Body of pancreas (tissue), 4 donors: ENCODE results near the gene ADAMTS17.

Experiments used
- POLR2A ChIP-seq, 3 donors: fragments of 450-650 bp; IDR thresholded peaks; one replicate each; pipeline ENCODE4 v1.6.1; 2016; ENCODE audit warnings: antibody characterized with exemption in 3 of 3, mild to moderate bottlenecking in 2 of 3
- TF ChIP-seq, protein P1 (sequence below), 7 experiments: fragments of 450-650 bp in 4 of 7; fragments of 200-600 bp in 3 of 7; sonication (generic) in 3 of 7; IDR thresholded peaks; one replicate each; pipeline ENCODE4 v1.5.1; 2016 to 2019; ENCODE audit warnings: antibody characterized with exemption in 7 of 7

DNA sequence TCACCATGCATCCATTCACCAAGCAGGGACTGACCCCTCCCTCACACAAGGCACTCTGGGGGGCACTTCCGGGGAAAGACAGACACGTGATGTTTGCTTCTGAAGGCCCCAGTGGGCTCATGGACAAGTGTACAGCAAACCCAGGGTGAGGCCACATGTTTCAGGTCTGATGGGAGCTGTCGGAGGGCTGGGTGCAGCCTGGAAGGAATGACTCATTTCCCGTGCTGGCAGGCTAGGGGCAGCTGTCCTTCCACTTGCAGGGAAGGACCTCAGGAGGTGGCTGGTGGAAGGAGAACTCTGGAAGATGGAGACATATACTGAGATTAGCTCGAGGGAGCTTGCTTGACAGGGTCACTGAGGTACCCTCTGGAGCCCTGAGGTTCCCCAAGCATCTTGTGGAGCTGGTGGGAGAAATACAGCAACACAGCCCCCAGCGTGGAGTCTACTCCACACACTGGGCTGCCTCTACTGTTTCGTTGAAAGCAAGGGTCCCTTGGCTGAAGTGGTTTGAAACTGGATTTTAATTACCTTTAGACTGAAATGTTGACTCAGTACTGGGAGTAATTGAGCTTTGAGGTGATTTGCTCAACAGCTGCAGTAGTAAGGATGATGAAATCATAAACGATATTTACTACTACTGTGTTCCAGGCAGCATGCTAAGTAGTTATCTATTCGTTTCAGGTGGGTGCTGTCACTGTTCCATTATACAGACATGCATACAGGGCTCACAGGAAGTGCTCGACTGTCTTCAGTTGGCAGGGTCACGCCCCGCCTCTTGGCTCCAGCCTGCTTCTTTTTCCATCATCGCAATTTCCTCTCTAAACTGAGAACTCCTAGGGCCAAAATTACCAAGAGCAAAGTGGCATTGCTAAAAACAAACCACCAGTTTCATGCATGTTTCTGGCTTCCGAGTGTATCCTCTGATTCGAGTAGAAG lies 230.4 kb downstream of the ADAMTS17 start:
- TF ChIP-seq POLR2A (IDR thresholded peaks at IDR 0.05) = no peak
- TF ChIP-seq, protein P1, sequence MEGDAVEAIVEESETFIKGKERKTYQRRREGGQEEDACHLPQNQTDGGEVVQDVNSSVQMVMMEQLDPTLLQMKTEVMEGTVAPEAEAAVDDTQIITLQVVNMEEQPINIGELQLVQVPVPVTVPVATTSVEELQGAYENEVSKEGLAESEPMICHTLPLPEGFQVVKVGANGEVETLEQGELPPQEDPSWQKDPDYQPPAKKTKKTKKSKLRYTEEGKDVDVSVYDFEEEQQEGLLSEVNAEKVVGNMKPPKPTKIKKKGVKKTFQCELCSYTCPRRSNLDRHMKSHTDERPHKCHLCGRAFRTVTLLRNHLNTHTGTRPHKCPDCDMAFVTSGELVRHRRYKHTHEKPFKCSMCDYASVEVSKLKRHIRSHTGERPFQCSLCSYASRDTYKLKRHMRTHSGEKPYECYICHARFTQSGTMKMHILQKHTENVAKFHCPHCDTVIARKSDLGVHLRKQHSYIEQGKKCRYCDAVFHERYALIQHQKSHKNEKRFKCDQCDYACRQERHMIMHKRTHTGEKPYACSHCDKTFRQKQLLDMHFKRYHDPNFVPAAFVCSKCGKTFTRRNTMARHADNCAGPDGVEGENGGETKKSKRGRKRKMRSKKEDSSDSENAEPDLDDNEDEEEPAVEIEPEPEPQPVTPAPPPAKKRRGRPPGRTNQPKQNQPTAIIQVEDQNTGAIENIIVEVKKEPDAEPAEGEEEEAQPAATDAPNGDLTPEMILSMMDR (IDR thresholded peaks at IDR 0.05) = no peak
